Smooth muscle cell (in vitro differentiated cells): ENCODE measurements around the gene PHOX2A. TPM values are rescaled to one million over a fixed set of nuclear protein-coding genes. Genes with fewer than 3 reads are reported as not detected.
"Not testable (repeated sequence)": the region's sequence is repeated elsewhere in the genome, so short reads cannot be mapped to it uniquely, and the experiment has no call there.

Source experiments
- DNase-seq: peaks from one replicate; lab custom pipeline; 2025; ENCODE audit not compliant: unreplicated experiment; lab: John Stamatoyannopoulos, UW
- H2AFZ ChIP-seq: fragments of 200-600 bp; sonication (generic); 2 replicates; pipeline ENCODE4 v1.6.0; 2016; ENCODE audit warnings: antibody characterized with exemption, low read depth, mild to moderate bottlenecking
- H3F3A ChIP-seq: fragments of 200-600 bp; sonication (generic); 2 replicates; pipeline ENCODE4 v1.6.0; 2017; ENCODE audit warnings: antibody characterized with exemption, low read depth
- H3K27ac ChIP-seq: fragments of 200-600 bp; sonication (generic); 2 replicates; pipeline ENCODE4 v1.5.1; 2016; ENCODE audit warnings: low read depth, mild to moderate bottlenecking
- H3K27me3 ChIP-seq: fragments of 200-600 bp; sonication (generic); 2 replicates; pipeline ENCODE4 v1.6.1; 2016; ENCODE audit warnings: low read depth, mild to moderate bottlenecking
- H3K36me3 ChIP-seq: fragments of 200-600 bp; sonication (generic); 2 replicates; pipeline ENCODE4 v1.5.1; 2016; ENCODE audit warnings: low read depth
- H3K4me1 ChIP-seq: fragments of 200-600 bp; sonication (generic); 2 replicates; pipeline ENCODE4 v1.5.1; 2016; ENCODE audit warnings: low read depth
- H3K4me2 ChIP-seq: fragments of 200-600 bp; sonication (generic); 2 replicates; pipeline ENCODE4 v1.6.0; 2016; ENCODE audit warnings: mild to moderate bottlenecking
- H3K4me3 ChIP-seq: fragments of 200-600 bp; sonication (generic); 2 replicates; pipeline ENCODE4 v1.5.1; 2016; ENCODE audit warnings: mild to moderate bottlenecking
- H3K79me2 ChIP-seq: fragments of 200-600 bp; sonication (generic); 2 replicates; pipeline ENCODE4 v1.6.0; 2016; ENCODE audit warnings: low read depth, mild to moderate bottlenecking
- H3K9ac ChIP-seq: fragments of 200-600 bp; sonication (generic); 2 replicates; pipeline ENCODE4 v1.6.0; 2016; ENCODE audit warnings: low read depth
- H3K9me3 ChIP-seq: fragments of 200-600 bp; sonication (generic); replicated peaks from 2 replicates; pipeline ENCODE4 v1.5.1; 2016; ENCODE audit warnings: low read depth
- H4K20me1 ChIP-seq: fragments of 200-600 bp; sonication (generic); 2 replicates; pipeline ENCODE4 v1.6.0; 2016; ENCODE audit warnings: low read depth
- CTCF ChIP-seq: fragments of 200-600 bp; sonication (generic); IDR thresholded peaks from 2 replicates; pipeline ENCODE4 v1.5.1; 2017; ENCODE audit warnings: borderline replicate concordance, mild to moderate bottlenecking, antibody characterized with exemption; ENCODE audit not compliant: insufficient read depth, poor library complexity, severe bottlenecking
- WGBS: methylation state at CpG from one replicate; pipeline ENCODE4 v1.1.7; 2016; ENCODE audit warnings: low lambda C conversion rate; 5-methylcytosine and 5-hydroxymethylcytosine counted together
- polyA plus RNA-seq: library from polyadenylated mRNA; unstranded; fragments of >200 nt; fragmentation: Nextera tagmentation; extraction: Ambion mirVana; gene quantifications from 2 replicates; pipeline ENCODE4 v1.2.1, GENCODE V29; 2016
- total RNA-seq: library from RNA; depleted of rRNA; stranded (reverse); fragments of >200 nt; gene quantifications from 2 replicates; pipeline ENCODE4 v1.2.3, GENCODE V29; 2014

The PHOX2A gene
- total and polyA plus RNA-seq, 2 experiments from 2014 or later = 0.13 TPM; not detected in 1

GRCh38 chr11:72209101-72209500, 34.9 kb downstream of the PHOX2A start:
- Histone ChIP-seq H3K36me3 (no peaks in the 10 kb centered on the region), H3K79me2 (no peaks in the 10 kb centered on the region), H3K4me2 (no peak overlapping the region), H3K4me3 (no peak overlapping the region), H3F3A (no peaks in the 10 kb centered on the region), H3K27ac (no peak overlapping the region), H3K27me3 (peaks cover 7% of the 10 kb centered on the region), H3K9me3 (no peaks in the 10 kb centered on the region), H4K20me1 (no peaks in the 10 kb centered on the region), H3K4me1 (no peaks in the 10 kb centered on the region), H2AFZ (no peak overlapping the region), H3K9ac (no peak overlapping the region)
- DNase-seq = no peak
- WGBS = 88% methylated on average over 4 of the region's 4 CpGs
- TF ChIP-seq CTCF = no peak

GRCh38 chr11:72208281-72208680, 35.7 kb downstream of the PHOX2A start:
- DNase-seq = no peak
- H3K4me1 ChIP-seq = no peaks in the 10 kb centered on the region
- no peaks in the 10 kb centered on the region for H3K36me3 ChIP-seq
- H3K9me3 ChIP-seq = no peaks in the 10 kb centered on the region
- no peaks in the 10 kb centered on the region for H4K20me1 ChIP-seq
- H2AFZ ChIP-seq = no peak overlapping the region
- no peak overlapping the region for H3K27ac ChIP-seq
- no peaks in the 10 kb centered on the region for H3K79me2 ChIP-seq
- no peaks in the 10 kb centered on the region for H3F3A ChIP-seq
- no peak for TF ChIP-seq CTCF
- H3K4me3 ChIP-seq = no peak overlapping the region
- WGBS = 83% methylated on average over 3 of the region's 3 CpGs
- H3K4me2 ChIP-seq = no peak overlapping the region
- H3K27me3 ChIP-seq = peaks cover 3% of the 10 kb centered on the region
- no peak overlapping the region for H3K9ac ChIP-seq

GRCh38 chr11:72206794-72207193, 37.2 kb downstream of the PHOX2A start:
- WGBS = 85% methylated on average over 2 of the region's 2 CpGs
- H4K20me1 ChIP-seq = not testable (repeated sequence)

GRCh38 chr11:72204886-72205285, 39.1 kb downstream of the PHOX2A start:
- Histone ChIP-seq H3F3A (no peaks in the 10 kb centered on the region), H3K79me2 (no peaks in the 10 kb centered on the region), H3K9ac (no peak overlapping the region), H3K27ac (no peak overlapping the region), H3K4me2 (no peak overlapping the region), H3K9me3 (no peaks in the 10 kb centered on the region), H3K27me3 (no peaks in the 10 kb centered on the region), H3K4me1 (no peaks in the 10 kb centered on the region), H4K20me1 (no peaks in the 10 kb centered on the region), H3K36me3 (no peaks in the 10 kb centered on the region), H2AFZ (no peak overlapping the region), H3K4me3 (no peak overlapping the region)
- no peak for DNase-seq
- no peak for TF ChIP-seq CTCF

More at GRCh38 chr11:72206794-72207193, 37.2 kb downstream of the PHOX2A start:
- H3K4me1 ChIP-seq, H3K36me3 ChIP-seq, H3K9ac ChIP-seq, H3K9me3 ChIP-seq, H3K4me2 ChIP-seq, H3K4me3 ChIP-seq, H3K27ac ChIP-seq, H3F3A ChIP-seq, H3K79me2 ChIP-seq, H2AFZ ChIP-seq, DNase-seq, H3K27me3 ChIP-seq: not testable (repeated sequence)
